ENCODE data around the gene PEX11G.

- no peak for TF ChIP-seq POLR2A (IDR thresholded peaks at IDR 0.05)
- TF ChIP-seq CTCF (IDR thresholded peaks at IDR 0.05), result no peak
- TF ChIP-seq POLR2AphosphoS5 (IDR thresholded peaks at IDR 0.05; ENCODE audit: insufficient read depth in 1 of 2, low read depth in 1 of 2), result no peak
Observed at GRCh38 chr19:7478173-7478842, 10.5 kb downstream of the PEX11G start.

All from vagina (tissue), 2 donors.